ENCODE data around the gene MEIOSIN. TPM values are rescaled to one million over a fixed set of nuclear protein-coding genes. Genes with fewer than 3 reads are reported as not detected.

The MEIOSIN gene
- polyA plus RNA-seq, 1 of the 3 experiments (the other 2 are of a cell fraction): 0.03 TPM

DNA sequence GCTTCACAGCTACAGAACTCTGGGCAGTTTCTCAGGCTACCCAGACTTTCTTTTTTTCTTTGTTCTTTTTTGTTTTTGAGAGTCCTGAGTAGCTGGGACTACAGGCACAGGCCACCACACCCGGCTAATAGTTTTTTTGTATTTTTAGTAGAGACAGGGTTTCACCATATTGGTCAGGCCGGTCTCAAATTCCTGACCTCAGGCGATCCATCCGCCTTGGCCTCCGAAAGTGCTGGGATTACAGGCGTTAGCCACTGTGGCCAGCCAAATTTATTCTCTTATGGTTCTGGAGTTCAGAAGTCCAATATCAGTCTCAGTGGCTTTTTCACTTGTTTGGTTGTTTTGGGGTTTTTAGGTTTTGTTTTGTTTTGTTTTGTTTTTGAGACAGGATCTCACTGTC is 12.4 kb downstream of the MEIOSIN start:
- POLR2A ChIA-PET: no interaction called here
- WGBS (ENCODE audit: low lambda C conversion rate): 86% methylated on average over 6 of the region's 6 CpGs
- DNase-seq: no peak

More for the DNA sequence above, 12.4 kb downstream of the MEIOSIN start:
- H3K27me3 ChIP-seq (ENCODE audit: insufficient read depth): no peaks in the 10 kb centered on the region; the same call in 1 of the 2 replicates
- TF ChIP-seq JUND (IDR thresholded peaks at IDR 0.05) (no peak), EZH2phosphoT487 (IDR thresholded peaks at IDR 0.05; ENCODE audit: borderline replicate concordance, low read depth) (no peak), FOXJ3 (CRISPR knock-in tag; IDR thresholded peaks at IDR 0.05) (no peak), NRF1 (IDR thresholded peaks at IDR 0.05; ENCODE audit: low read depth, low read length) (no peak), RXRA (IDR thresholded peaks at IDR 0.05; ENCODE audit: borderline replicate concordance, low read depth) (no peak), SMC3 (IDR thresholded peaks at IDR 0.05; ENCODE audit: low read depth, low read length) (no peak), POLR2AphosphoS5 (IDR thresholded peaks at IDR 0.05; ENCODE audit: low read depth, low read length) (no peak), TCF12 (IDR thresholded peaks at IDR 0.05) (no peak), MXI1 (IDR thresholded peaks at IDR 0.05; ENCODE audit: low read depth, low read length) (no peak), EP300 (IDR thresholded peaks at IDR 0.05; ENCODE audit: borderline replicate concordance in 1 of 2, low read depth in 1 of 2, low read length in 1 of 2) (no peak), GABPA (IDR thresholded peaks at IDR 0.05; ENCODE audit: low read depth) (no peak), RFX5 (IDR thresholded peaks at IDR 0.05; ENCODE audit: low read length) (no peak), FOSL2 (IDR thresholded peaks at IDR 0.05; ENCODE audit: borderline replicate concordance, low read depth) (no peak), NFIC (IDR thresholded peaks at IDR 0.05; ENCODE audit: borderline replicate concordance) (no peak), MEF2A (IDR thresholded peaks at IDR 0.05; ENCODE audit: borderline replicate concordance, low read depth) (no peak)
- TF ChIP-seq, protein P1, sequence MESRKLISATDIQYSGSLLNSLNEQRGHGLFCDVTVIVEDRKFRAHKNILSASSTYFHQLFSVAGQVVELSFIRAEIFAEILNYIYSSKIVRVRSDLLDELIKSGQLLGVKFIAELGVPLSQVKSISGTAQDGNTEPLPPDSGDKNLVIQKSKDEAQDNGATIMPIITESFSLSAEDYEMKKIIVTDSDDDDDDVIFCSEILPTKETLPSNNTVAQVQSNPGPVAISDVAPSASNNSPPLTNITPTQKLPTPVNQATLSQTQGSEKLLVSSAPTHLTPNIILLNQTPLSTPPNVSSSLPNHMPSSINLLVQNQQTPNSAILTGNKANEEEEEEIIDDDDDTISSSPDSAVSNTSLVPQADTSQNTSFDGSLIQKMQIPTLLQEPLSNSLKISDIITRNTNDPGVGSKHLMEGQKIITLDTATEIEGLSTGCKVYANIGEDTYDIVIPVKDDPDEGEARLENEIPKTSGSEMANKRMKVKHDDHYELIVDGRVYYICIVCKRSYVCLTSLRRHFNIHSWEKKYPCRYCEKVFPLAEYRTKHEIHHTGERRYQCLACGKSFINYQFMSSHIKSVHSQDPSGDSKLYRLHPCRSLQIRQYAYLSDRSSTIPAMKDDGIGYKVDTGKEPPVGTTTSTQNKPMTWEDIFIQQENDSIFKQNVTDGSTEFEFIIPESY (IDR thresholded peaks at IDR 0.05; ENCODE audit: borderline replicate concordance, low read depth): no peak
- TF ChIP-seq, protein P2, sequence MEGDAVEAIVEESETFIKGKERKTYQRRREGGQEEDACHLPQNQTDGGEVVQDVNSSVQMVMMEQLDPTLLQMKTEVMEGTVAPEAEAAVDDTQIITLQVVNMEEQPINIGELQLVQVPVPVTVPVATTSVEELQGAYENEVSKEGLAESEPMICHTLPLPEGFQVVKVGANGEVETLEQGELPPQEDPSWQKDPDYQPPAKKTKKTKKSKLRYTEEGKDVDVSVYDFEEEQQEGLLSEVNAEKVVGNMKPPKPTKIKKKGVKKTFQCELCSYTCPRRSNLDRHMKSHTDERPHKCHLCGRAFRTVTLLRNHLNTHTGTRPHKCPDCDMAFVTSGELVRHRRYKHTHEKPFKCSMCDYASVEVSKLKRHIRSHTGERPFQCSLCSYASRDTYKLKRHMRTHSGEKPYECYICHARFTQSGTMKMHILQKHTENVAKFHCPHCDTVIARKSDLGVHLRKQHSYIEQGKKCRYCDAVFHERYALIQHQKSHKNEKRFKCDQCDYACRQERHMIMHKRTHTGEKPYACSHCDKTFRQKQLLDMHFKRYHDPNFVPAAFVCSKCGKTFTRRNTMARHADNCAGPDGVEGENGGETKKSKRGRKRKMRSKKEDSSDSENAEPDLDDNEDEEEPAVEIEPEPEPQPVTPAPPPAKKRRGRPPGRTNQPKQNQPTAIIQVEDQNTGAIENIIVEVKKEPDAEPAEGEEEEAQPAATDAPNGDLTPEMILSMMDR (IDR thresholded peaks at IDR 0.05): no peak
- TF ChIP-seq, protein P3, sequence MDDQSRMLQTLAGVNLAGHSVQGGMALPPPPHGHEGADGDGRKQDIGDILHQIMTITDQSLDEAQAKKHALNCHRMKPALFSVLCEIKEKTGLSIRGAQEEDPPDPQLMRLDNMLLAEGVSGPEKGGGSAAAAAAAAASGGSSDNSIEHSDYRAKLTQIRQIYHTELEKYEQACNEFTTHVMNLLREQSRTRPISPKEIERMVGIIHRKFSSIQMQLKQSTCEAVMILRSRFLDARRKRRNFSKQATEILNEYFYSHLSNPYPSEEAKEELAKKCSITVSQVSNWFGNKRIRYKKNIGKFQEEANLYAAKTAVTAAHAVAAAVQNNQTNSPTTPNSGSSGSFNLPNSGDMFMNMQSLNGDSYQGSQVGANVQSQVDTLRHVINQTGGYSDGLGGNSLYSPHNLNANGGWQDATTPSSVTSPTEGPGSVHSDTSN (IDR thresholded peaks at IDR 0.05): no peak
- TF ChIP-seq, protein P4, sequence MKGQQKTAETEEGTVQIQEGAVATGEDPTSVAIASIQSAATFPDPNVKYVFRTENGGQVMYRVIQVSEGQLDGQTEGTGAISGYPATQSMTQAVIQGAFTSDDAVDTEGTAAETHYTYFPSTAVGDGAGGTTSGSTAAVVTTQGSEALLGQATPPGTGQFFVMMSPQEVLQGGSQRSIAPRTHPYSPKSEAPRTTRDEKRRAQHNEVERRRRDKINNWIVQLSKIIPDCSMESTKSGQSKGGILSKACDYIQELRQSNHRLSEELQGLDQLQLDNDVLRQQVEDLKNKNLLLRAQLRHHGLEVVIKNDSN (IDR thresholded peaks at IDR 0.05; ENCODE audit: borderline replicate concordance, low read depth): no peak
- H3K9ac ChIP-seq: no peak overlapping the region
- no peaks in the 10 kb centered on the region for H4K20me1 ChIP-seq (ENCODE audit: insufficient read depth)
- H3K36me3 ChIP-seq (replicated peaks in 1 of 2; ENCODE audit: control insufficient read depth in 1 of 2, insufficient read depth in 2 of 2, low read length in 1 of 2): no peaks in the 10 kb centered on the region
- CTCF ChIA-PET: interaction anchor here (1.7 kb wide), 1 partner anchor 52 kb away, joined by 4 read pairs; no protein-coding TSS in a partner anchor
- no peaks in the 10 kb centered on the region for H3F3A ChIP-seq (replicated peaks; ENCODE audit: insufficient read depth)
- no peak overlapping the region for H3K27ac ChIP-seq (ENCODE audit: low read depth in 2 of 2, low read length in 1 of 2)
- no peaks in the 10 kb centered on the region for H3K9me3 ChIP-seq
- no peaks in the 10 kb centered on the region for H3K4me1 ChIP-seq (ENCODE audit: control insufficient read depth in 1 of 2, insufficient read depth in 2 of 2, low read depth in 1 of 2, low read length in 1 of 2)
- H2AFZ ChIP-seq (ENCODE audit: low read depth): no peak overlapping the region
- H3K79me2 ChIP-seq (ENCODE audit: insufficient read depth): no peaks in the 10 kb centered on the region
- no peak overlapping the region for H3K4me2 ChIP-seq
- H3K4me3 ChIP-seq (ENCODE audit: low read depth in 2 of 2, low read length in 1 of 2): no peak overlapping the region
- H3K9me2 ChIP-seq: no peaks in the 10 kb centered on the region

Data from SK-N-SH (cell line).